ENCODE results near the gene MAP4K4. TPM values are rescaled to one million over a fixed set of nuclear protein-coding genes. Genes with fewer than 3 reads are reported as not detected.

MAP4K4 gene
- total and polyA plus RNA-seq, 2 of the 13 experiments (the other 11 are each of a cell fraction or from before 2014, with no cell fraction given) = 105 to 264 TPM

- ChIA-PET POLR2A (no interaction called here), CTCF (ENCODE audit: low intra/inter-chr PET ratio, low total read pairs) (no interaction called here)
- Histone ChIP-seq H3K9me3 (ENCODE audit: low read length) (no peaks in the 10 kb centered on the region), H3K9ac (ENCODE audit: insufficient read depth, low read depth, low read length) (no peak overlapping the region), H3K27ac (ENCODE audit: extremely low read length, insufficient read depth, low read length) (peak overlapping the region; percentile 2), H4K20me1 (ENCODE audit: insufficient read depth, low read length) (peaks cover 94% of the 10 kb centered on the region), H3K36me3 (replicated peaks in 1 of 2; ENCODE audit: control insufficient read depth in 1 of 2, insufficient read depth in 2 of 2, low read length in 2 of 2) (peaks cover under 1 to 6% of the 10 kb centered on the region in 2 experiments; a peak in 4 of 5 replicates), H3K4me1 (ENCODE audit: insufficient read depth, low read length) (peaks cover 86% of the 10 kb centered on the region), H3K79me2 (ENCODE audit: insufficient read depth, low read length) (peaks cover 99% of the 10 kb centered on the region), H3K27me3 (ENCODE audit: control insufficient read depth in 1 of 2, insufficient read depth in 2 of 2, low read length in 2 of 2) (no peaks in the 10 kb centered on the region), H2AFZ (ENCODE audit: low read length) (no peak overlapping the region), H3K4me3 (replicated peaks in 1 of 3; ENCODE audit: insufficient read depth in 1 of 3, low read depth in 2 of 3, low read length in 3 of 3) (no peak overlapping the region), H3K4me2 (ENCODE audit: low read depth, low read length) (no peak overlapping the region)
- intact Hi-C loops (cut with micrococcal nuclease; ENCODE audit: unreplicated experiment) = loop anchor here (5.0 kb wide), 1 partner anchor 119 kb away; the partner anchor contains the start of gene MAP4K4
- 89% methylated on average over 4 of the region's 4 CpGs for WGBS (ENCODE audit: low lambda C conversion rate)
- FAIRE-seq = no peak
- DNase-seq (ENCODE audit: low spot score) = no peak
- no peak for ATAC-seq
- no TSS peak for BruUV-seq (replicated peaks)
- in situ Hi-C loops (cut with HindIII; ENCODE audit: extremely low pct_ligation_motif_present, low pct_unique_long_range_greater_than_20kb) = no loop called here
- no peak for TF ChIP-seq ISX (CRISPR knock-in tag; conservative IDR thresholded peaks at IDR 0.05)
- TF ChIP-seq HMG20A (CRISPR knock-in tag; IDR thresholded peaks at IDR 0.05; ENCODE audit: borderline replicate concordance) = no peak
- TF ChIP-seq MXD1 (CRISPR knock-in tag; IDR thresholded peaks at IDR 0.05) = no peak
- no peak for TF ChIP-seq ZNF547 (CRISPR knock-in tag; IDR thresholded peaks at IDR 0.05)
- no peak for TF ChIP-seq HNF4A (CRISPR knock-in tag; IDR thresholded peaks at IDR 0.05)
- no peak for TF ChIP-seq EP300 (IDR thresholded peaks at IDR 0.05; ENCODE audit: low read depth in 2 of 2, low read length in 2 of 2)
- TF ChIP-seq EP300 (CRISPR knock-in tag; IDR thresholded peaks at IDR 0.05; ENCODE audit: borderline replicate concordance) = no peak
- TF ChIP-seq, protein P1, sequence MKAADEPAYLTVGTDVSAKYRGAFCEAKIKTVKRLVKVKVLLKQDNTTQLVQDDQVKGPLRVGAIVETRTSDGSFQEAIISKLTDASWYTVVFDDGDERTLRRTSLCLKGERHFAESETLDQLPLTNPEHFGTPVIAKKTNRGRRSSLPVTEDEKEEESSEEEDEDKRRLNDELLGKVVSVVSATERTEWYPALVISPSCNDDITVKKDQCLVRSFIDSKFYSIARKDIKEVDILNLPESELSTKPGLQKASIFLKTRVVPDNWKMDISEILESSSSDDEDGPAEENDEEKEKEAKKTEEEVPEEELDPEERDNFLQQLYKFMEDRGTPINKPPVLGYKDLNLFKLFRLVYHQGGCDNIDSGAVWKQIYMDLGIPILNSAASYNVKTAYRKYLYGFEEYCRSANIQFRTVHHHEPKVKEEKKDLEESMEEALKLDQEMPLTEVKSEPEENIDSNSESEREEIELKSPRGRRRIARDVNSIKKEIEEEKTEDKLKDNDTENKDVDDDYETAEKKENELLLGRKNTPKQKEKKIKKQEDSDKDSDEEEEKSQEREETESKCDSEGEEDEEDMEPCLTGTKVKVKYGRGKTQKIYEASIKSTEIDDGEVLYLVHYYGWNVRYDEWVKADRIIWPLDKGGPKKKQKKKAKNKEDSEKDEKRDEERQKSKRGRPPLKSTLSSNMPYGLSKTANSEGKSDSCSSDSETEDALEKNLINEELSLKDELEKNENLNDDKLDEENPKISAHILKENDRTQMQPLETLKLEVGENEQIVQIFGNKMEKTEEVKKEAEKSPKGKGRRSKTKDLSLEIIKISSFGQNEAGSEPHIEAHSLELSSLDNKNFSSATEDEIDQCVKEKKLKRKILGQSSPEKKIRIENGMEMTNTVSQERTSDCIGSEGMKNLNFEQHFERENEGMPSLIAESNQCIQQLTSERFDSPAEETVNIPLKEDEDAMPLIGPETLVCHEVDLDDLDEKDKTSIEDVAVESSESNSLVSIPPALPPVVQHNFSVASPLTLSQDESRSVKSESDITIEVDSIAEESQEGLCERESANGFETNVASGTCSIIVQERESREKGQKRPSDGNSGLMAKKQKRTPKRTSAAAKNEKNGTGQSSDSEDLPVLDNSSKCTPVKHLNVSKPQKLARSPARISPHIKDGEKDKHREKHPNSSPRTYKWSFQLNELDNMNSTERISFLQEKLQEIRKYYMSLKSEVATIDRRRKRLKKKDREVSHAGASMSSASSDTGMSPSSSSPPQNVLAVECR (CRISPR knock-in tag; IDR thresholded peaks at IDR 0.05; ENCODE audit: borderline replicate concordance) = 0 out of 2 replicates have a peak, but pooled peaks have one; percentile 20
- peak; percentile 53 for TF ChIP-seq RBM22 (optimal IDR thresholded peaks at IDR 0.05; ENCODE audit: low read length)
- no peak for TF ChIP-seq SMARCC2 (IDR thresholded peaks at IDR 0.05)
- TF ChIP-seq TRAFD1 (CRISPR knock-in tag; IDR thresholded peaks at IDR 0.05; ENCODE audit: borderline replicate concordance) = no peak
- no peak for TF ChIP-seq ZNF121 (CRISPR knock-in tag; IDR thresholded peaks at IDR 0.05)
- TF ChIP-seq ZNF800 (CRISPR knock-in tag; IDR thresholded peaks at IDR 0.05) = no peak
- 0 out of 2 replicates have a peak, but pooled peaks have one; percentile 51 for TF ChIP-seq FOXO4 (CRISPR knock-in tag; conservative IDR thresholded peaks at IDR 0.05)
- no peak for TF ChIP-seq LBX2 (CRISPR knock-in tag; IDR thresholded peaks at IDR 0.05; ENCODE audit: borderline replicate concordance)
Observed at GRCh38 chr2:101816598-101816997, 119.1 kb downstream of the MAP4K4 start.
